ENCODE measurements around the gene ADGRG3.

Gene ADGRG3

DNA sequence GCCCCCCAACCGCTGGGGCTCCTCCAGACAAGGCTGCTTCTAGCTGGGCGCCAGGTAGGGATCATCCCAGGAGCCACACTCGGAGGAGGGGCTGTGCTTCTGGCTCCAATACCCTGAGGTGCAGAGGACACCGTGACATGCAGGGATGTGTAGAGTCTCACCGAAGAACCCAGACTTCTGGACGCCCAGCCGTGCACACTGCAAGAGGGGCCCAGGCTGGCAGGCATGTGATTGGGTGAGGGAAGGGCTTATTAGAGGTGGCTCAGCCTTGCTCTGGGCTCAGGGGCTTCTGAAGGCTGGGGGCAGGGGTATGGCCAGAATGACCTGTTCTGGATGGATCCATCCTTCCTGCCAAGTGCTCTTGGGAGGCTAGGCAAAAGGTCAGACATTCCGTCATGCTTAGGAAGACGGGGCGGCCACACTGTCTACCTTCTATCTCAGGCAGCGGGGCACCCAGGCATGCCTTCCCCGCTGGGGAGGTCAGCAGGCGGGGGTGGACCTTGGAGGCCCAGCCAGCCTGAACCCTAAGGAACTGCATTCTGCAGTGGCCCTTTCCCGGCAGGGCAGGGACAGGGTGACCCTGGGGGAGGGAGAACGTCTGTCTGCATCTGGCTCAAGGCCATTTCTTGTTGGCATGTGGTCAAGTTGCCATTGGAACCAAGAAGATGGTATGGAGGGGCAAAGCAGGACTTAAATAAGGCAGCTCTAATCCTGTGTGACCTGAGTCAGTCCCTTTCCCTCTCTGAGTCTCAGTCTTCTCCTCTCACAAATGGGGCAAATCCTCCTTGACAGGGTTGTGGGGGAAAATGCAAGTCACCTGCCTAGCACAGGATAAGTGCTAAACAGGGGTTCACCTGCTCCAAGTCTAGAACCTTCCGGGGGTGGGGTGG is 45.5 kb upstream of the ADGRG3 start:
- no peak for DNase-seq (ENCODE audit: low read depth in 1 of 2, low spot score in 1 of 2)
- no peak for TF ChIP-seq GABPA (IDR thresholded peaks at IDR 0.05; ENCODE audit: low read depth)
- TF ChIP-seq, protein P1, sequence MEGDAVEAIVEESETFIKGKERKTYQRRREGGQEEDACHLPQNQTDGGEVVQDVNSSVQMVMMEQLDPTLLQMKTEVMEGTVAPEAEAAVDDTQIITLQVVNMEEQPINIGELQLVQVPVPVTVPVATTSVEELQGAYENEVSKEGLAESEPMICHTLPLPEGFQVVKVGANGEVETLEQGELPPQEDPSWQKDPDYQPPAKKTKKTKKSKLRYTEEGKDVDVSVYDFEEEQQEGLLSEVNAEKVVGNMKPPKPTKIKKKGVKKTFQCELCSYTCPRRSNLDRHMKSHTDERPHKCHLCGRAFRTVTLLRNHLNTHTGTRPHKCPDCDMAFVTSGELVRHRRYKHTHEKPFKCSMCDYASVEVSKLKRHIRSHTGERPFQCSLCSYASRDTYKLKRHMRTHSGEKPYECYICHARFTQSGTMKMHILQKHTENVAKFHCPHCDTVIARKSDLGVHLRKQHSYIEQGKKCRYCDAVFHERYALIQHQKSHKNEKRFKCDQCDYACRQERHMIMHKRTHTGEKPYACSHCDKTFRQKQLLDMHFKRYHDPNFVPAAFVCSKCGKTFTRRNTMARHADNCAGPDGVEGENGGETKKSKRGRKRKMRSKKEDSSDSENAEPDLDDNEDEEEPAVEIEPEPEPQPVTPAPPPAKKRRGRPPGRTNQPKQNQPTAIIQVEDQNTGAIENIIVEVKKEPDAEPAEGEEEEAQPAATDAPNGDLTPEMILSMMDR (IDR thresholded peaks at IDR 0.05; ENCODE audit: insufficient read depth, low read length), result no peak
- no peak for TF ChIP-seq SPI1 (IDR thresholded peaks at IDR 0.05; ENCODE audit: borderline replicate concordance, low read depth)
- TF ChIP-seq, protein P2, sequence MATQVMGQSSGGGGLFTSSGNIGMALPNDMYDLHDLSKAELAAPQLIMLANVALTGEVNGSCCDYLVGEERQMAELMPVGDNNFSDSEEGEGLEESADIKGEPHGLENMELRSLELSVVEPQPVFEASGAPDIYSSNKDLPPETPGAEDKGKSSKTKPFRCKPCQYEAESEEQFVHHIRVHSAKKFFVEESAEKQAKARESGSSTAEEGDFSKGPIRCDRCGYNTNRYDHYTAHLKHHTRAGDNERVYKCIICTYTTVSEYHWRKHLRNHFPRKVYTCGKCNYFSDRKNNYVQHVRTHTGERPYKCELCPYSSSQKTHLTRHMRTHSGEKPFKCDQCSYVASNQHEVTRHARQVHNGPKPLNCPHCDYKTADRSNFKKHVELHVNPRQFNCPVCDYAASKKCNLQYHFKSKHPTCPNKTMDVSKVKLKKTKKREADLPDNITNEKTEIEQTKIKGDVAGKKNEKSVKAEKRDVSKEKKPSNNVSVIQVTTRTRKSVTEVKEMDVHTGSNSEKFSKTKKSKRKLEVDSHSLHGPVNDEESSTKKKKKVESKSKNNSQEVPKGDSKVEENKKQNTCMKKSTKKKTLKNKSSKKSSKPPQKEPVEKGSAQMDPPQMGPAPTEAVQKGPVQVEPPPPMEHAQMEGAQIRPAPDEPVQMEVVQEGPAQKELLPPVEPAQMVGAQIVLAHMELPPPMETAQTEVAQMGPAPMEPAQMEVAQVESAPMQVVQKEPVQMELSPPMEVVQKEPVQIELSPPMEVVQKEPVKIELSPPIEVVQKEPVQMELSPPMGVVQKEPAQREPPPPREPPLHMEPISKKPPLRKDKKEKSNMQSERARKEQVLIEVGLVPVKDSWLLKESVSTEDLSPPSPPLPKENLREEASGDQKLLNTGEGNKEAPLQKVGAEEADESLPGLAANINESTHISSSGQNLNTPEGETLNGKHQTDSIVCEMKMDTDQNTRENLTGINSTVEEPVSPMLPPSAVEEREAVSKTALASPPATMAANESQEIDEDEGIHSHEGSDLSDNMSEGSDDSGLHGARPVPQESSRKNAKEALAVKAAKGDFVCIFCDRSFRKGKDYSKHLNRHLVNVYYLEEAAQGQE (IDR thresholded peaks at IDR 0.05; ENCODE audit: insufficient replicate concordance, low read depth), result no peak
- no peak for TF ChIP-seq POLR2AphosphoS5 (IDR thresholded peaks at IDR 0.05; ENCODE audit: low read depth)
- no peak overlapping the region for H3K4me3 ChIP-seq (replicated peaks; ENCODE audit: insufficient read depth, low read length)
- no peaks in the 10 kb centered on the region for H3K27me3 ChIP-seq (ENCODE audit: insufficient read depth, poor library complexity, severe bottlenecking)
- no peak overlapping the region for H3K27ac ChIP-seq (replicated peaks)

DNA sequence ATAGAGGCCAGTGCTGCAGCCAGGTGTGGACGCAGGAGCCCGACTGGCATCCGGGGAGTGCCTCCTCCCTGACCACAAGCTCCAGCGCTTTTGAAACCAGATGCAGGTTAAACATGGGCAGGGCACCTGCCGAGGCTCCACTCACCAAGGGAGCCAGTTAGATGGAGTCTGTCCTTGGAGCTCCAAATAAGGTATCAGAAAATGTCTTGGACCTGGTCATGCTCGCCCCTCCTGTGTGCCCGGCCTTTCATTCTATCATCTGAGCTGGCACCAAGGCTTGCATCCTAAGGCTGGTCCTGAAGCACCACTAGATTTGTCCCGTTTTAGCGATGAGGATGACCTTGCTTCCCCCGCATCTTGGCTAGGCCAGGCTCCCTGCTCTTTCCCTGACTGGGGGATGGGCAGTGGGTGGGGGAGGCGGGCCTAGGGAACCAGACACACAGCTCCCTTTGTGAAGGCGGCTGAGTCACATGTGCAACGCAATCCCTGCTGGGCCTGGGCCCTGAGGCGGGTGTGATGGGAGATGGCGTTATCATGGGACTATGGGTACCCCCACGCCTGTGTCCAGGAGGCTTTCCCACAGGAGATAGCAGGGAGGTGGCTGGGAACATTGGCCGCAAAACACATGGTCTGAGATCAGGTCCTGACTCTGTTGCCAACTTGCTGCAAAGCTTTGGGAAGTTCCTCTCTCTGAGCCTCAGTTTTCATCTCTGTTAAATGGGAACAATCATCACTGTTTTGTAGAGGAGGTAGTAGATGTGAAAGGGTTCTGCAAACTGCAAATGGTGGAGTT is 44.7 kb upstream of the ADGRG3 start:
- H3K27me3 ChIP-seq (ENCODE audit: insufficient read depth, poor library complexity, severe bottlenecking), result no peaks in the 10 kb centered on the region
- H3K4me3 ChIP-seq (replicated peaks; ENCODE audit: insufficient read depth, low read length), result no peak overlapping the region
- DNase-seq (ENCODE audit: low read depth in 1 of 2, low spot score in 1 of 2), result no peak
- no peak overlapping the region for H3K27ac ChIP-seq (replicated peaks)
- TF ChIP-seq SPI1 (IDR thresholded peaks at IDR 0.05; ENCODE audit: borderline replicate concordance, low read depth) (no peak), GABPA (IDR thresholded peaks at IDR 0.05; ENCODE audit: low read depth) (no peak), POLR2AphosphoS5 (IDR thresholded peaks at IDR 0.05; ENCODE audit: low read depth) (no peak)
- TF ChIP-seq, protein P2 (IDR thresholded peaks at IDR 0.05; ENCODE audit: insufficient replicate concordance, low read depth), result no peak
- TF ChIP-seq, protein P1 (IDR thresholded peaks at IDR 0.05; ENCODE audit: insufficient read depth, low read length), result no peak

DNA sequence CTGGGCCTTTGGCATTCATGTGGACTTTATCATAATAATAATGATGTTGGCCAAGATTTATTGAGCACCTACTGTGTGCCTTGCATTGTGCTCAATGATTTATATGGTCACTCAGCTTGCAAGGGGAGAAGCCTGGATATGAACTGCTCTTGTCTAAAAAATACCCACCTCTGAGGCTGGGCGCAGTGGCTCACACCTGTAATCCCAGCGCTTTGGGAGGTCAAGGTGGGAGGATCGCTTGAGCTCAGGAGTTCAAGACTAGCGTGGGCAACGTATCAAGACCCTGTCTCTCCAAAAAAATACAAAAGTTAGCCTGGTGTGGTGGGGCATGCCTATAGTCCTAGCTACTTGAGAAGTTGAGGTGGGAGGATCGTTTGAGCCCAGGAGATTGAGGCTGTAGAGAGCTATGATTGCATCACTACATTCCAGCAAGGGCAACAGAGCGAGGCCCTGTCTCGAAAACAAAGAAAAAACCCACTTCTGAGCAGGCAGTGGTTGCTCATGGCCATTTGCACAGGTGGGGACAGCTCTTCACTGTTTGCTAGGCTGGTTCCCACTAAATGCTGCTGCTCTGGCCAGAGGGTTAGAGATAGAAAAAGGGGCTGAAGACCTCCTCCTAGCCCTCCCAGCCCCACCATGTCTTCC is 43.9 kb upstream of the ADGRG3 start:
- TF ChIP-seq POLR2AphosphoS5 (IDR thresholded peaks at IDR 0.05; ENCODE audit: low read depth) (no peak), SPI1 (IDR thresholded peaks at IDR 0.05; ENCODE audit: borderline replicate concordance, low read depth) (no peak), GABPA (IDR thresholded peaks at IDR 0.05; ENCODE audit: low read depth) (no peak)
- TF ChIP-seq, protein P2 (IDR thresholded peaks at IDR 0.05; ENCODE audit: insufficient replicate concordance, low read depth), result no peak
- TF ChIP-seq, protein P1 (IDR thresholded peaks at IDR 0.05; ENCODE audit: insufficient read depth, low read length), result no peak
- no peak for DNase-seq (ENCODE audit: low read depth in 1 of 2, low spot score in 1 of 2)
- Histone ChIP-seq H3K4me3 (replicated peaks; ENCODE audit: insufficient read depth, low read length) (no peak overlapping the region), H3K27ac (replicated peaks) (no peak overlapping the region), H3K27me3 (ENCODE audit: insufficient read depth, poor library complexity, severe bottlenecking) (peaks cover 2% of the 10 kb centered on the region)
